Measurements from ENCODE around the gene KIF21A.

Gene KIF21A

GRCh38 chr12:39427360-39427808 lies 15.5 kb downstream of the KIF21A start:
- Histone ChIP-seq H3K9ac (no peak overlapping the region), H3K36me3 (ENCODE audit: control insufficient read depth, insufficient read depth, low read length) (no peaks in the 10 kb centered on the region), H3K4me2 (ENCODE audit: low read length) (no peak overlapping the region), H3K79me2 (no peaks in the 10 kb centered on the region), H2AFZ (no peak overlapping the region), H3K4me1 (no peaks in the 10 kb centered on the region), H3K9me3 (ENCODE audit: control insufficient read depth, low read length) (peaks cover 2% of the 10 kb centered on the region), H3K27ac (no peak overlapping the region), H3K4me3 (ENCODE audit: low read depth, low read length) (no peak overlapping the region), H3K27me3 (ENCODE audit: control insufficient read depth, insufficient read depth, low read length) (no peaks in the 10 kb centered on the region)
- TF ChIP-seq, protein P1, sequence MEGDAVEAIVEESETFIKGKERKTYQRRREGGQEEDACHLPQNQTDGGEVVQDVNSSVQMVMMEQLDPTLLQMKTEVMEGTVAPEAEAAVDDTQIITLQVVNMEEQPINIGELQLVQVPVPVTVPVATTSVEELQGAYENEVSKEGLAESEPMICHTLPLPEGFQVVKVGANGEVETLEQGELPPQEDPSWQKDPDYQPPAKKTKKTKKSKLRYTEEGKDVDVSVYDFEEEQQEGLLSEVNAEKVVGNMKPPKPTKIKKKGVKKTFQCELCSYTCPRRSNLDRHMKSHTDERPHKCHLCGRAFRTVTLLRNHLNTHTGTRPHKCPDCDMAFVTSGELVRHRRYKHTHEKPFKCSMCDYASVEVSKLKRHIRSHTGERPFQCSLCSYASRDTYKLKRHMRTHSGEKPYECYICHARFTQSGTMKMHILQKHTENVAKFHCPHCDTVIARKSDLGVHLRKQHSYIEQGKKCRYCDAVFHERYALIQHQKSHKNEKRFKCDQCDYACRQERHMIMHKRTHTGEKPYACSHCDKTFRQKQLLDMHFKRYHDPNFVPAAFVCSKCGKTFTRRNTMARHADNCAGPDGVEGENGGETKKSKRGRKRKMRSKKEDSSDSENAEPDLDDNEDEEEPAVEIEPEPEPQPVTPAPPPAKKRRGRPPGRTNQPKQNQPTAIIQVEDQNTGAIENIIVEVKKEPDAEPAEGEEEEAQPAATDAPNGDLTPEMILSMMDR (IDR thresholded peaks at IDR 0.05), result no peak

GRCh38 chr12:39426636-39427240 lies 16.2 kb downstream of the KIF21A start:
- Histone ChIP-seq H3K36me3 (ENCODE audit: control insufficient read depth, insufficient read depth, low read length) (no peaks in the 10 kb centered on the region), H3K4me3 (ENCODE audit: low read depth, low read length) (no peak overlapping the region), H3K4me2 (ENCODE audit: low read length) (no peak overlapping the region), H3K9me3 (ENCODE audit: control insufficient read depth, low read length) (peaks cover 2% of the 10 kb centered on the region), H3K79me2 (no peaks in the 10 kb centered on the region), H3K27ac (no peak overlapping the region), H3K4me1 (no peaks in the 10 kb centered on the region), H3K9ac (no peak overlapping the region), H2AFZ (no peak overlapping the region), H3K27me3 (ENCODE audit: control insufficient read depth, insufficient read depth, low read length) (no peaks in the 10 kb centered on the region)
- TF ChIP-seq, protein P1 (IDR thresholded peaks at IDR 0.05), result no peak

GRCh38 chr12:39420043-39420442 lies 22.9 kb downstream of the KIF21A start:
- Histone ChIP-seq H3K4me3 (ENCODE audit: low read depth, low read length) (no peak overlapping the region), H3K27me3 (ENCODE audit: control insufficient read depth, insufficient read depth, low read length) (no peaks in the 10 kb centered on the region), H3K4me1 (no peaks in the 10 kb centered on the region), H3K9me3 (ENCODE audit: control insufficient read depth, low read length) (no peaks in the 10 kb centered on the region), H3K79me2 (peaks cover 2% of the 10 kb centered on the region), H3K27ac (no peak overlapping the region), H3K9ac (no peak overlapping the region), H2AFZ (no peak overlapping the region), H3K36me3 (ENCODE audit: control insufficient read depth, insufficient read depth, low read length) (no peaks in the 10 kb centered on the region), H3K4me2 (ENCODE audit: low read length) (no peak overlapping the region)
- TF ChIP-seq, protein P1 (IDR thresholded peaks at IDR 0.05), result no peak

GRCh38 chr12:39419471-39419870 lies 23.4 kb downstream of the KIF21A start:
- H2AFZ ChIP-seq, result no peak overlapping the region
- H3K4me3 ChIP-seq (ENCODE audit: low read depth, low read length), result no peak overlapping the region
- H3K36me3 ChIP-seq (ENCODE audit: control insufficient read depth, insufficient read depth, low read length), result no peaks in the 10 kb centered on the region
- no peak overlapping the region for H3K4me2 ChIP-seq (ENCODE audit: low read length)
- peaks cover 2% of the 10 kb centered on the region for H3K79me2 ChIP-seq
- no peak overlapping the region for H3K27ac ChIP-seq
- no peak overlapping the region for H3K9ac ChIP-seq
- no peaks in the 10 kb centered on the region for H3K4me1 ChIP-seq
- H3K27me3 ChIP-seq (ENCODE audit: control insufficient read depth, insufficient read depth, low read length), result no peaks in the 10 kb centered on the region
- no peaks in the 10 kb centered on the region for H3K9me3 ChIP-seq (ENCODE audit: control insufficient read depth, low read length)
- TF ChIP-seq, protein P1 (IDR thresholded peaks at IDR 0.05), result no peak

- H3K27me3 ChIP-seq (ENCODE audit: control insufficient read depth, insufficient read depth, low read length), result no peaks in the 10 kb centered on the region
- no peaks in the 10 kb centered on the region for H3K36me3 ChIP-seq (ENCODE audit: control insufficient read depth, insufficient read depth, low read length)
- H3K4me3 ChIP-seq (ENCODE audit: low read depth, low read length), result no peak overlapping the region
- H3K79me2 ChIP-seq, result peaks cover 2% of the 10 kb centered on the region
- no peak overlapping the region for H2AFZ ChIP-seq
- H3K4me2 ChIP-seq (ENCODE audit: low read length), result no peak overlapping the region
- H3K4me1 ChIP-seq, result no peaks in the 10 kb centered on the region
- H3K9ac ChIP-seq, result no peak overlapping the region
- TF ChIP-seq, protein P1 (IDR thresholded peaks at IDR 0.05), result no peak
- no peaks in the 10 kb centered on the region for H3K9me3 ChIP-seq (ENCODE audit: control insufficient read depth, low read length)
- H3K27ac ChIP-seq, result no peak overlapping the region
These were observed 25.0 kb downstream of the KIF21A start for GRCh38 chr12:39417916-39418315.

All from parathyroid adenoma (tissue), 2 donors.